NCI-H526 treated with DMSO at 0.1 percent for 48 hours (cell line): Measurements from ENCODE around the gene CDH16.

Experiments
- DNase-seq: peaks from one replicate; lab custom pipeline; 2025; lab: John Stamatoyannopoulos, UW

The CDH16 gene

DNA sequence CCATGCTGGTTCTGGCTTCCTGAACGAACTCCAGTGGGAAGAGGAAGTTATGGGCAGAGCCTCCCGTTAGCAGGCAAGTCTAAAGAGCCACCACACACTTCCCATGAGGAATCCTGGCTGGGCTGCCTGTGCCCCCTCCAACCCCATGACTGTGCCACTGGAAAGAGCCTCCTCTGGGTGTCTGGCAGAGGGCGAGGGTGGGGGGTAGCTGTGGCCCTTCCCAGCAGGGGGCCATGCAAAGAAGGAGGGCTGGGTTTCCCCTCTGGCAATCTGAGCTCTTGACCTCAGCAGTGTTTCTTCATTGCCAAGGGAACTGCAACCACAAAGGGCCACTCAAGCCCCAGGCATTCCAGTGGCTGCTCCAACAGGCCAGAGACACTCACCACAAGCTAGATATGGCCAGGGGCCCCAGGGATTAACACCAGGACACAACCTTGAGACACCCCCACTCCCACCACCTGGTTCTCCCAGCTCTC lies 8.3 kb upstream of the CDH16 start:
- no peak for DNase-seq

GRCh38 chr16:66926171-66926947 lies 7.7 kb upstream of the CDH16 start:
- no peak for DNase-seq

GRCh38 chr16:66925322-66925840 lies 6.7 kb upstream of the CDH16 start, which contains the start of gene RRAD:
Gene RRAD (minus strand): TSS chr16:66925535. CDS start chr16:66925179, 356 bp downstream.
- no peak for DNase-seq

- DNase-seq: no peak
Measured at GRCh38 chr16:66924527-66925321, 6.0 kb upstream of the CDH16 start.

GRCh38 chr16:66923866-66924265 lies 5.2 kb upstream of the CDH16 start:
- no peak for DNase-seq

GRCh38 chr16:66923247-66923731 lies 4.6 kb upstream of the CDH16 start:
- DNase-seq: no peak

GRCh38 chr16:66921729-66922450 lies 3.2 kb upstream of the CDH16 start:
- DNase-seq: no peak

DNA sequence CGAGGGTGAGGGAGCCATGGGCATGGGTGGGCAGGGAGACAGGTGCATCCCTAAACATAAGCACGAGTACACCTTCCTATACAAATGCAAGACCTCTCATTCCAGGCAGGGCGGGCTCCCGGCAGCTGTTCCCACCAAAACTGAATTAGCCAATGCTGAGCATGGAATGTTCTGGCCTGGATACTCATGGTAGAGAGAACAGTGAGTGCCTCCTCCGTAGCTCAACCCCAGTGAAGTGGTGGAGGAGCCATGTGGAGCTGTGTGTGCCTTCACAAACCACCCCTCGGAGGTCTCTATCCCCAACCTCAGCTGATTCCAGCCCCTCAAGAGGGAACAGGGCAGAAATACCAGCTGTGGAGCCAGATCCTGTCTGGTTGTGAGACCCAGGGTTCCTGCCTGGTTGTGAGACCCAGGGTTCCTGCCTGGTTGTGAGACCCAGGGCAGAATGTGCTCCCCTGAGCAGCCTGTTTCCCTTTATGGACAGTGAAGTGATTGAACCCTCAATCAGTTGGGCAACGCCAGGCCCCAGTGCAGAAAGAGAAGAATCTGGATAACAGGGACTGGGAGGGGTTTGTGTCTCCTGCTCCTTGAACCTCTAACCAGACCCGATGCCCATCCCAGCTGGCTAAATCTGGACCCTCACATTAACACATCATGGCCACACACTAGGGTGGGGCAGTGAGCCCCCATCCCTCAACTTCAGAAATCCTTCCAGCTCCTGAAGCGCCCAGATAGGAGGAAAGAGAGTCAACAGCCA lies 2.4 kb upstream of the CDH16 start:
- no peak for DNase-seq

GRCh38 chr16:66920299-66920590 lies 1.6 kb upstream of the CDH16 start:
- DNase-seq: no peak

GRCh38 chr16:66919569-66920298 lies 1.0 kb upstream of the CDH16 start:
- no peak for DNase-seq

- no peak for DNase-seq
Measured at GRCh38 chr16:66918355-66918754, 330 bp downstream of the CDH16 start.

DNA sequence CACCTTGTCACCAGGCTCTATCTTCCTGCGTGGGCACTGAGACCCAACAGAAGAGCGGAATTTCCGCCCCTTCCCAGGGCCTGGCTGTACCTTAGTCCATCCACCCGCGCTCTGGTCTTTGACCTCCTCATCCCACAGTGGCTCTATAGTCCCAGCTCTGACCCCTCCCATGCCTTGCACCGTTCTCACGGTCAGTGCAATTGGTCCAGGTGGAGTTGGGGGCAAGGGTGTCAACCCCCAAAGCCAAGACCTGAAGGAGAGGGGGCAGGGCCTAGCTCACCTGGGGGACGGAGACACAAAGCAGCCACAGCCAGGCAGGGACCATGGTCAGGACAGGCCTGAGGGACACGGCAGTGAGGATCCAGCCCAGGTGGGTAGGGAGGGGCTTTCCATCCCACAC lies 944 bp downstream of the CDH16 start:
- no peak for DNase-seq

DNA sequence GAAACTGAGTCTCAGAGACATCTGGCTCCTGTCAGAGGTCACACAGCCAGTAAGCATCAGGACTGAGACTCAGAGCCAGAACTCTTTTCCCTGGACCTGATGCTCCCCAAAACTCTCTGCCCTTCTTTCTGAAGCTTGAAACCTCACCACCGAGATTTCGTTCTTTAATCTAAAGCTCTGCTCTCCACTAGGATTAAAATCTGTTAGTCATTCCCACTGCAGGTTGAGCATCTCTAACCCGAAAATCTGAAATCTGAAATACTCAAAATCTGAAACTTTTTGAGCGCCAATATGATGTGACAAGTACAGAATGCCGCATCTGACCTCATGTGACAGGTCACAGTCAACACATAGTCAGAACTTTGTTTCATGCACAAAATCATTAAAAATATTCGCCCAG lies 2.2 kb downstream of the CDH16 start:
- no peak for DNase-seq

GRCh38 chr16:66915041-66915440 lies 3.6 kb downstream of the CDH16 start:
- DNase-seq: no peak

GRCh38 chr16:66914541-66914940 lies 4.1 kb downstream of the CDH16 start:
- DNase-seq: no peak

- DNase-seq: no peak
Measured at GRCh38 chr16:66913711-66914110, 5.0 kb downstream of the CDH16 start.

DNA sequence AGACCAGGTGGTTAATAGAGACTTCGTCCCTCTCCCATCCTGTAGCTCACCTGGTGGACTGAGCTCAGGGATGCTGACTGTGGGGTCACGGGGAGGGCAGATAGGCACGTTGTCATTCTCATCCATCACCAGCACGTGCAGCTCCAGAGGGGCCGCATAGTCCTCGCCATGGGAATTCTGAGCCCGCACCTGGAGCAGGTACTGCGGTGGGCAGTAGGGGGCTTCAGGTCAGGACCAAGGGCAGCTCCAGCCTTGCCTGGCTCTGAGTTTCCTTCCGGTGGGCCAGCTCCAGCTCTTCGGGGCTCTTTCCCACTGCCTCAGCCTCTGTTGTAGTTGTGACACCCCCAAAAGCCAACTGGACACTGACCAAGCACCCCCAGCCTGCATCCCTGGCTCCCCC lies 5.6 kb downstream of the CDH16 start:
- no peak for DNase-seq

DNA sequence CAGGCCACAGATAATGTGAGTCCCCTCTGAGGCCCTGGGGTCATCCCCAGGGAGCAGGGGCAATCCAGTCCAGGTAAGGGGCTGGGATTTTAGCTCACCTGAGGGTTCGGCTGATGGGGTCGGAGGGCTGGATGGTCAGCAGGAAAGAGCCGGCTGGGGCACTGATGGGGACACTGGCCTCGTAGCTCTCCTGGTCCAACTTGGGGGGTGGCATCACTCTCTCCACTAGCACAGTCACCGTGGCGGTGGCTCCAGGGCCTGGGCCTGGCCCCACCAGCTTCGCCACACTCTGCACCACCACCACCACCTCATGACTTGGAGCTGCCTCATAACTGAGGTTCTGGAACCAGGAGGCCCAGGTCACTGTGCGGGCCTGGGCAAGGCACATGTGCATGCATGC lies 6.9 kb downstream of the CDH16 start:
- DNase-seq: no peak

DNA sequence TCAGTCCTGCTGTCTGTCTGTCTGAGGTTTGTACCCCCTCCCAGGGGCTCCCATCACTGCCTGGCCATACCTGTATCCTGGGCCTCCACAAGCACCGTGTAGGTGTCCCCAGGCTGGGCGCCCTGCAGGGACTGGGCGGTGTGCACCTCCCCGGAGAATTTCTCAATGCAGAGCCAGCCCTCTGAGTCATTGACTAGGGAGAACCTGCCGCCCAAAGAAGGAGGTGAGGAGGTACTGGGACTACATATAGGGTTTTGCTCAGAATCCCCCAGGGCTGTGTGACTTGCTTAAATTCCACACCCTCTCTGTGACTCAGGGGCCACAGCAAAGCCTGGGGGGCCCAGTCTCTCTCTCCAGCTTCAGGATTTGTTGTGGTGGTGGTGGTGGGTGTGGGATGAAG lies 7.6 kb downstream of the CDH16 start:
- DNase-seq: no peak

GRCh38 chr16:66910175-66910940 lies 8.3 kb downstream of the CDH16 start:
- DNase-seq: no peak
